Stimulated activated CD4-positive, alpha-beta T cell treated with anti-CD3 and anti-CD28 coated beads, TNF-alpha, amount 100 ng/mL, for 4 hours (primary cell): ENCODE results near the gene AQP12B.

Experiments used
- DNase-seq, 3 experiments: peaks; one replicate each; pipeline ENCODE4 v3.0.0-alpha.2; 2020; ENCODE audit warnings: low read depth in 3 of 3

The AQP12B gene

DNA sequence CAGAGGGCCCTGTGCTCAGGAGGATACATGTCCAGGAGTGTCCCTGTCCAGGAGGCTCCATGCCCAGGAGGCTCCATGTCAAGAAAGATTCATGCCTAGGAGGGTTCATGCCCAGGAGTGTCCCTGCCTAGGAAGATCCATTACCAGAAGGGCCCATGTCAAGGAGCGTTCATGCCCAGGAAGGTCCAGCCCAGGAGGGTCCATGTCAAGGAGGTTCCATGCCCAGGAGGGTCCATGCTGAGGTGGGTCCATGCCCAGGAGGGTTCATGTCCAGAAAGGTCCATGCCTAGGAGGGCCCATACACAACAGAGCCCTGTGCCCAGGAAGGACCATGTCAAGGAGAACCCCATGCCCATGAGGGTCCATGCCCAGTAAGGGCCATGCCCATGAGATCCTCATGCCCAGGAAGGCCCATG, 50.4 kb downstream of the AQP12B start:
- no peak for DNase-seq

DNA sequence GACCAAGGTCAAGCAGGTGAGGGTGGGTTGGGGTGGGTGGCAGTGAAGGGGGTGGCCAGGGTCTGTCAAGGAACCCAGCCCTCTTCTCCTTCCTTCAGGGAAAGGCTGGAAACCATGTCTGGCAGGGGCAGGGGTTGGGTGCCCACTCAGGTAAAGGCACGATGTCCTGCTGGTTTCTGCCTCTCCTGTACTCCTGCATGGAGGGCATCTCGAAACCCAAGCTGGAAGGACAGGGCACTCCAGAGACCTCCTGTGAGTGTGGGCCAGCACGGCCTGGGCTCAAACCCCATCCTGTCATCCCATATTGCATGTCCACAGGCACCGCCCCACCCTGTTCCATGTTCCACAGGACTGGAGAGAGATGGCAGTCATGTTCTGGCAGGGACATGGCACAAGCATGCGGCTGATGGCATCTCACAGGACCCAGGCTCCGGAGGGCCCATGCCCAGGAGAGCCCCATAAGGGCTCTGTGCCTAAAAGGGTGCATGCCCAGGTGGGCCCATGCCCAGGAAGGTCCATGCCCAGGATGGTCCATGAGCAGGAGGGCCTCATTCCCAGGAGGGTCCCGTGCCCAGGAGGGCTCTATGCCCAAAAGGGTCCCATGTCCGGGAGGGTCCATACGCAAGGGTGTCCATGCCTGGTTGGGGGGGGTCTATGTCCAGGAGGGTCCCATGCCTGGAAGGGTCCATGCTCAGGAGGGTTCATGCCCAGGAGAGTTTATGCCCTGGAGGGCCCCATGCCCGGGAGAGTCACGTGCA, 51.0 kb downstream of the AQP12B start:
- DNase-seq = no peak

DNA sequence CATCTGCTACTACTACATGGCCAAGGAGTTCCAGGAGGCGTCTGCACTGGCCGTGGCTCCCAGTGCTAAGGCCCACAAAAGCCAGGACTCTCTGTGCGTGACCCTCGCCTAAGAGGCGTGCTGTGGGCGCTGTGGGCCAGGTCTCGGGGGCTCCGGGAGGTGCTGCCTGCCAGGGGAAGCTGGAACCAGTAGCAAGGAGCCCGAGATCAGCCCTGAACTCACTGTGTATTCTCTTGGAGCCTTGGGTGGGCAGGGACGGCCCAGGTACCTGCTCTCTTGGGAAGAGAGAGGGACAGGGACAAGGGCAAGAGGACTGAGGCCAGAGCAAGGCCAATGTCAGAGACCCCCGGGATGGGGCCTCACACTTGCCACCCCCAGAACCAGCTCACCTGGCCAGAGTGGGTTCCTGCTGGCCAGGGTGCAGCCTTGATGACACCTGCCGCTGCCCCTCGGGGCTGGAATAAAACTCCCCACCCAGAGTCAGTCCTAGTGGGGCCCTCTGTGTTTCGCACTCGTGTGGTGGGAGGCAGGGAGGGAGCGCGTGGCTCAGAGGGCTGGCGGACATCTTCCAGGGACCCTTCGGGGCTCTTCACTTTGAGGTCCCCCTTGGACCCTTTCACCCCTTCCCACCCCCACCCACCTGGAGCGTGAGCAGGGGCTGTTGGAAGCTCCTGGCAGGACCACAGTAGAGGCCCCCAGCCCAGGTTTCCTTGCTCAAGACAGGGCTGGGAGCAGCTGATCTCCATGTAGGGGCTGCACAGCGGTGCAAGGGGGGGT, 51.7 kb downstream of the AQP12B start:
- no peak for DNase-seq

DNA sequence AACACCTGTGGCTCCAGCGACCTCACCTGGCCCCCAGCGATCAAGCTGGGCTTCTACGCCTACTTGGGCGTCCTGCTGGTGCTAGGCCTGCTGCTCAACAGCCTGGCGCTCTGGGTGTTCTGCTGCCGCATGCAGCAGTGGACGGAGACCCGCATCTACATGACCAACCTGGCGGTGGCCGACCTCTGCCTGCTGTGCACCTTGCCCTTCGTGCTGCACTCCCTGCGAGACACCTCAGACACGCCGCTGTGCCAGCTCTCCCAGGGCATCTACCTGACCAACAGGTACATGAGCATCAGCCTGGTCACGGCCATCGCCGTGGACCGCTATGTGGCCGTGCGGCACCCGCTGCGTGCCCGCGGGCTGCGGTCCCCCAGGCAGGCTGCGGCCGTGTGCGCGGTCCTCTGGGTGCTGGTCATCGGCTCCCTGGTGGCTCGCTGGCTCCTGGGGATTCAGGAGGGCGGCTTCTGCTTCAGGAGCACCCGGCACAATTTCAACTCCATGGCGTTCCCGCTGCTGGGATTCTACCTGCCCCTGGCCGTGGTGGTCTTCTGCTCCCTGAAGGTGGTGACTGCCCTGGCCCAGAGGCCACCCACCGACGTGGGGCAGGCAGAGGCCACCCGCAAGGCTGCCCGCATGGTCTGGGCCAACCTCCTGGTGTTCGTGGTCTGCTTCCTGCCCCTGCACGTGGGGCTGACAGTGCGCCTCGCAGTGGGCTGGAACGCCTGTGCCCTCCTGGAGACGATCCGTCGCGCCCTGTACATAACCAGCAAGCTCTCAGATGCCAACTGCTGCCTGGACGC, 52.5 kb downstream of the AQP12B start:
- no peak for DNase-seq

DNA sequence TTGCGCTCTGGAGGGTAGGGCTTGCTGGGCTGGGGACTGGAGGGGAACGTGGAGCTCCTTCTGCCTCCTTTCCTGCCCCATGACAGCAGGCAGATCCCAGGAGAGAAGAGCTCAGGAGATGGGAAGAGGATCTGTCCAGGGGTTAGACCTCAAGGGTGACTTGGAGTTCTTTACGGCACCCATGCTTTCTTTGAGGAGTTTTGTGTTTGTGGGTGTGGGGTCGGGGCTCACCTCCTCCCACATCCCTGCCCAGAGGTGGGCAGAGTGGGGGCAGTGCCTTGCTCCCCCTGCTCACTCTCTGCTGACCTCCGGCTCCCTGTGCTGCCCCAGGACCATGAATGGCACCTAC, 53.1 kb downstream of the AQP12B start:
- no peak for DNase-seq

DNA sequence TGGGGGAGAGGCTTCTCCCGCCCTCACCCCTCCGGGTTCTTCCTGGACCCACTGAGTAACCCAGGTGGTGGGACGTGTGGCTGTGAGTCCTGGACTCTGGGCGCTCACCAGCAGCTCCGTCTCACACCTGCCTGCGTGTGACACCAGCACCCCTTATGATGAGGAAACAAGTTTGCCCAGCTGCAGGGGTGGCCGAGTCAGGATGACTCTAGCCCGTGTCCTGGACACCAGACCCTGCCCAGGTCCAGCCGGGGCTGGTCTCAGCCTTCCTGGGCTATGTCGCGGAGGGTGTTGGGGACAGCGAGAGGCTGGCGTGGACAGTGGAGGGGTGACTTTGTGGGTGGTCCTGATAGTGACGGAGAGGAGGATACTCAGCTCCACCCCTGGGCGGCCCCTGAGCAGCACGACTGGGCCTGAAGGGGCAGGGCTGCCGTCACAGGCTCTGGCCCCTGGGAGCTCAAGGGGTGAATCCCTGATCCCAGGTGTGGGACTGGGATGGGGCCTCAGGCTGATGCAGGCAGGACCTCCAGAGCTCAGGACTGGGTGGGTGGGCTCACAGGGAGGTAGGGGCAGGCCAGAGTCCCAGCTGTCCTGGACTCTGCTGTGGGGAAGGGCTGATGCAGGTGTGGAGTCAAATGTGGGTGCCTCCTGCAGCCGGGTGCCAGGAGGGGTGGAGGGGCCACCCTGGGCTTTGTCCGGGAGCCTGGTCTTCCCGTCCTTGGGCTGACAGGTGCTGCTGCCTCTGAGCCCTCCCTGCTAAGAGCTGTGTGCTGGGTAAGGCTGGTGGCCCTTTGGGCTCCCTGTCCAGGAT, 53.7 kb downstream of the AQP12B start:
- DNase-seq = no peak

DNA sequence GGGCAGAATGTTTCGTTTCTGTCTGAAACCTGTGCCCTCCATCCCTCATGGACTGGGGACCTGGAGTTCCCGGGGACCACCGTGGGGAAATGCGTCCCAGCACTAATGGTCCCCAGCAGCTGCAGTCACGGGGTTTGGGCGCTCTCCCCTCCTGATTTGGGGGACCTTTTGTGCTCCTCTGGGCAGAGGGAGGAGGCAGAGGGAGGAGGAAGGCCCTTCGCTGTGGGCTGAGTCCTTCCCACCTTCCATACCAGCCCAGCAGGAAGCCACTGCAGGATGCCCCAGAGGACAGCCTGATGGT, 54.2 kb downstream of the AQP12B start:
- no peak for DNase-seq

DNA sequence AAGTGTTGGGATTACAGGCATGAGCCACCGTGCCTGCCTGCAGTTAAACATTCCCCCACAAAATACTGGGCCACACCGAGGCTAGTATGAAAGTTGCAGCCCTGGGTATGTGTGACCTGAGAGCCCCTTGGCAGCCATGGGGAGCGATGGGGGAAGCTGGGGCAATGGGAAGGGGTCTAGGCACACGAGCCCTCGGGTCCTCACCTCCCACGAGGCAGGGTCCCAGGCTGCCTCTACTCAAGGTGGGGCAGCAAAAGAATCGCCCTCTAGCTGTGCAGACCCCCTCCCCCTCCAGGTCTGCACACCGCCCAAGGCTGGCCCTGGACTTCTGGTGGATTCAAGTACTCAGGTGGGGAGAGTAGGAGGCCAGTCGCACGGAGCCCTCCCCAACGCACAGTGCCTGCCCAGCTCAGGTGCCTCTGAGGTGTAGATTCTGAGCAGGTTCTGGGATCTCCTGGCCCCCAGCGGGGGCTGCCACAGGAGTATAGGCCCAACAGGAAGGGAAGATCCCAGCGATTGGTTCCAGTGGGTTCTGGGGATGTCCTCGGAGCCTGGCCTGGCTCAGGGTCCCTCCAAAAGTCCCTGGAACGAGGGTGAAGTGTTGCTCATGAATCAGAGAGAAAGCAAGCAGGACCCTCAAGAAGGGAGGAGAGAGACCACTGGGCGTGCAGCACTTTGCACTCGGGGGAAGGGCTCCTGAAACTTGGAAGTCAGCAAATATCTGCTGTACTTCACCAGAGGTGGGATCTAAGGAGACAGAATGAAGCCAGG, 54.8 kb downstream of the AQP12B start:
- DNase-seq = no peak

DNA sequence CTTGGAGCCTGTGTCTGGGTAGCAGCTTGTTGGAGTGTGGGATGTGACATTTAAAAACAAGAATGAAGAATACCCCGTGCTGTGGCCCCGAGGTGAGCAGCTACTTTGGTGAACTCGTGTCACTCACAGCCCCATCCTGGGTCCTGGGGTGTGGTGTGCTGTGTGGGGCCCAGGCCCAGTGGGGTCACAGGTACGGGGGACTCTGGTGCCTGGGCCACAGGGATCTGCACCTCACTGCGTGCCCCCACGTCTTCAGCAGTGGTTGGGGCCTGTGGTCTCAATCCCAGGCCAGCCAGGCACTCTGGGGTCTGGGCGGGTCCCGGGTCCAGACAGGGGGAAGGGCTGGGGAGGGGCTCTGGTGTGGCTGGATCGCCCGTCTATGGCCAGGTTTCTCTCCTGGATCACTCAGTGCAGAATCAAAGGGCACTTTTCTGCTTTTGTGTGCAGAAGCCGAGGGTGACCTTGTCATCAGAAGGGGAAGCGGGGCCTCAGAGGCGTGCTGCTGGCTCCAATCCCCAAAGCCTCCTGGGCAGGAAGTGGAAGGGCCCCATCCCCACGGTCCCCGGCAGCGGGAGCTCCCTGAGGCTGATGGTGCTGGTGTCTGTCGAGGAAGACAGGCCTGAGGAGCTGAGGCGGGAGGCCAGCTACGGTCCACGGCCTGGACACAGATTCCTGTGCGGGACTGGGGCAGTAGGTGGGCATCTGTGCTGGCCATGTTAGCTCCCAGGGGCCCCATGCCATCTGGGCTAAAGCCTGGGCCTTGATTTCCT, 56.0 kb downstream of the AQP12B start:
- DNase-seq = no peak
